ENCODE data around the gene DSCAM. TPM values are rescaled to one million over a fixed set of nuclear protein-coding genes. Genes with fewer than 3 reads are reported as not detected.

Gene DSCAM
- total RNA-seq, 1 donor from 2014 or later: not detected

DNA sequence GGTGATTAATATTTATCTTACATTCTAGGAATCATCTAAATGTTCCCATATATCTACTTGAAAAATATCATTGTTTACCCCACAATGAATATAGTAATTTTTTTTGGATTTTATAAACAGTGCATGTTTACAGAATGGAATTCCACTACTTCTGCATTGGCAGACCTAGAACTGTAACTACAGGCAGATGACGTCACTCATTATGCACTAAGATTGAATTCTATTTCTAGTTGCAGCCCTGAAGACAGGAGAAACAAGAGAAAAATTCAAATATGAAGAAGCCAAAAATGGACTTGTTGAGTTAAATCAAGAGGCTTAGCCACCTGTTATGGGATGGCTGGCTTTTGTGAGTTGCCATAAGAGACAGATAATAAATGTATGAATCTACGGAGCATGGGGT, 615.0 kb downstream of the DSCAM start:
- Mint-ChIP-seq H3K27ac (no peak overlapping the region), H3K9me3 (no peaks in the 10 kb centered on the region), H3K4me1 (no peaks in the 10 kb centered on the region), H3K4me3 (no peak overlapping the region), H3K27me3 (ENCODE audit: insufficient read depth, low read depth) (no peaks in the 10 kb centered on the region), H3K36me3 (no peaks in the 10 kb centered on the region)
- no peaks in the 10 kb centered on the region for H3K36me3 ChIP-seq
- no peak overlapping the region for H3K9ac ChIP-seq
- DNase-seq (ENCODE audit: low spot score): no peak
- no peaks in the 10 kb centered on the region for H3K4me1 ChIP-seq
- H3K79me2 ChIP-seq (ENCODE audit: low read depth): no peaks in the 10 kb centered on the region
- no peak overlapping the region for H3K4me2 ChIP-seq
- H3K27ac ChIP-seq: no peak overlapping the region
- H3K9me3 ChIP-seq (ENCODE audit: low read depth): no peaks in the 10 kb centered on the region
- TF ChIP-seq EZH2phosphoT487 (IDR thresholded peaks at IDR 0.05) (no peak), EZH2 (IDR thresholded peaks at IDR 0.05) (no peak)
- TF ChIP-seq, protein P1, sequence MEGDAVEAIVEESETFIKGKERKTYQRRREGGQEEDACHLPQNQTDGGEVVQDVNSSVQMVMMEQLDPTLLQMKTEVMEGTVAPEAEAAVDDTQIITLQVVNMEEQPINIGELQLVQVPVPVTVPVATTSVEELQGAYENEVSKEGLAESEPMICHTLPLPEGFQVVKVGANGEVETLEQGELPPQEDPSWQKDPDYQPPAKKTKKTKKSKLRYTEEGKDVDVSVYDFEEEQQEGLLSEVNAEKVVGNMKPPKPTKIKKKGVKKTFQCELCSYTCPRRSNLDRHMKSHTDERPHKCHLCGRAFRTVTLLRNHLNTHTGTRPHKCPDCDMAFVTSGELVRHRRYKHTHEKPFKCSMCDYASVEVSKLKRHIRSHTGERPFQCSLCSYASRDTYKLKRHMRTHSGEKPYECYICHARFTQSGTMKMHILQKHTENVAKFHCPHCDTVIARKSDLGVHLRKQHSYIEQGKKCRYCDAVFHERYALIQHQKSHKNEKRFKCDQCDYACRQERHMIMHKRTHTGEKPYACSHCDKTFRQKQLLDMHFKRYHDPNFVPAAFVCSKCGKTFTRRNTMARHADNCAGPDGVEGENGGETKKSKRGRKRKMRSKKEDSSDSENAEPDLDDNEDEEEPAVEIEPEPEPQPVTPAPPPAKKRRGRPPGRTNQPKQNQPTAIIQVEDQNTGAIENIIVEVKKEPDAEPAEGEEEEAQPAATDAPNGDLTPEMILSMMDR (IDR thresholded peaks at IDR 0.05): no peak
- no peak overlapping the region for H3K4me3 ChIP-seq
- H2AFZ ChIP-seq (replicated peaks): no peak overlapping the region
- H4K20me1 ChIP-seq (ENCODE audit: low read depth): no peaks in the 10 kb centered on the region
- no peaks in the 10 kb centered on the region for H3F3A ChIP-seq (ENCODE audit: low read depth)
- no peaks in the 10 kb centered on the region for H3K27me3 ChIP-seq

DNA sequence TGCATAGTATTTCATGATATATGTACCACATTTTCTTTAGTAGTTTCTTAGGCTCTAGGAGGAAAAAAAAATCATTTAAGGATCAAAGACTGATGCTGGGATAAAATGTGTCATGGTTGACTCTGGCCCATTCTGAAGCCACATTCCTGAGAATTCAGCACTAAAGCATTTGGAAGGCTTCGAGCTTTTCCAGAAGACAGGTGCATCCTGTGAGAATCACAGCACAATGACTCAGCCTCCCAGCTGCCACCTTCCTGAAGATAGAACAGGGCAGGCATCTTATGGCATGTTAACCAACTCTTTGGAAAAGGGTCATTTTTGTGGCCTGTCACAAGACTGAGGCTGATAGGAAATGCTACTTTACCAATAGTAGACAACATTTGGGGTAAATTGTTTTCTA, 619.9 kb downstream of the DSCAM start:
- TF ChIP-seq EZH2 (IDR thresholded peaks at IDR 0.05) (no peak), EZH2phosphoT487 (IDR thresholded peaks at IDR 0.05) (no peak)
- TF ChIP-seq, protein P1 (IDR thresholded peaks at IDR 0.05): no peak
- H3K27me3 Mint-ChIP-seq (ENCODE audit: insufficient read depth, low read depth): peaks cover 2% of the 10 kb centered on the region
- no peaks in the 10 kb centered on the region for H3K36me3 Mint-ChIP-seq
- no peak overlapping the region for H3K4me2 ChIP-seq
- no peaks in the 10 kb centered on the region for H3K9me3 ChIP-seq (ENCODE audit: low read depth)
- no peaks in the 10 kb centered on the region for H3K4me1 Mint-ChIP-seq
- no peaks in the 10 kb centered on the region for H3F3A ChIP-seq (ENCODE audit: low read depth)
- H3K36me3 ChIP-seq: no peaks in the 10 kb centered on the region
- H3K27ac Mint-ChIP-seq: no peak overlapping the region
- H3K9ac ChIP-seq: no peak overlapping the region
- DNase-seq (ENCODE audit: low spot score): no peak
- no peaks in the 10 kb centered on the region for H3K4me1 ChIP-seq
- no peak overlapping the region for H2AFZ ChIP-seq (replicated peaks)
- no peak overlapping the region for H3K4me3 Mint-ChIP-seq
- no peaks in the 10 kb centered on the region for H3K9me3 Mint-ChIP-seq
- H3K27me3 ChIP-seq: no peaks in the 10 kb centered on the region
- H3K27ac ChIP-seq: no peak overlapping the region
- no peaks in the 10 kb centered on the region for H3K79me2 ChIP-seq (ENCODE audit: low read depth)
- no peak overlapping the region for H3K4me3 ChIP-seq
- no peaks in the 10 kb centered on the region for H4K20me1 ChIP-seq (ENCODE audit: low read depth)

DNA sequence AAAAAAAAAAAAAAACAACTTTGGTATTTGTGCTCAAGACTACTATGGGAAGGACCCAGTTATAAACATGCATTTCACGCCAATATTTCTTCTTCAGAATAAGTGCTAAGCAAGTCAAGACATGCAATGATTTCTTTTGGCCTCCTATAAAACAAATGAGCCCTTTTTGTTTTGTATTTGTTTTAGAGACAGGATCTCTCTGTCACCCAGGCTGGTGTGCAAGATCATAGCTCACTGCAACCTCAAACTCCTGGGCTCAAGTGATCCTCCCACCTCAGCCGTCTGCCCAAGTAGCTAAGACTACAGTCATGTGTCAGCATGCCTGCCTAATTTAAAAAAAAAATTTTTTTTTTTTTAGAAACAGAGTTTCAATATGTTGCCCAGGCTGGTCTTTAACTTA, 631.0 kb downstream of the DSCAM start:
- Histone ChIP-seq H3K79me2 (ENCODE audit: low read depth) (no peaks in the 10 kb centered on the region), H2AFZ (replicated peaks) (no peak overlapping the region), H3K27ac (no peak overlapping the region), H3K36me3 (no peaks in the 10 kb centered on the region), H3K9ac (no peak overlapping the region), H3K27me3 (no peaks in the 10 kb centered on the region), H3F3A (ENCODE audit: low read depth) (no peaks in the 10 kb centered on the region), H4K20me1 (ENCODE audit: low read depth) (no peaks in the 10 kb centered on the region), H3K4me2 (no peak overlapping the region), H3K4me1 (no peaks in the 10 kb centered on the region), H3K9me3 (ENCODE audit: low read depth) (no peaks in the 10 kb centered on the region), H3K4me3 (no peak overlapping the region)
- Mint-ChIP-seq H3K27ac (no peak overlapping the region), H3K9me3 (no peaks in the 10 kb centered on the region), H3K4me1 (no peaks in the 10 kb centered on the region), H3K27me3 (ENCODE audit: insufficient read depth, low read depth) (no peaks in the 10 kb centered on the region), H3K4me3 (no peak overlapping the region), H3K36me3 (no peaks in the 10 kb centered on the region)
- DNase-seq (ENCODE audit: low spot score): no peak
- TF ChIP-seq EZH2phosphoT487 (IDR thresholded peaks at IDR 0.05): no peak
- TF ChIP-seq, protein P1 (IDR thresholded peaks at IDR 0.05): no peak
- no peak for TF ChIP-seq EZH2 (IDR thresholded peaks at IDR 0.05)
